CD8-positive, alpha-beta memory T cell (primary cell): ENCODE measurements around the gene CAMK4. TPM values are rescaled to one million over a fixed set of nuclear protein-coding genes. Genes with fewer than 3 reads are reported as not detected.
"Not testable (repeated sequence)": the region's sequence is repeated elsewhere in the genome, so short reads cannot be mapped to it uniquely, and the experiment has no call there.

Experiments used
- CTCF ChIA-PET: fragments of 350-600 bp; sonication (Branson Sonifier 250); formaldehyde crosslinking; loops from one replicate; lab custom pipeline; 2021; ENCODE audit warnings: antibody characterized with exemption; lab: Charles Lee
- POLR2A ChIA-PET: fragments of 350-600 bp; sonication (Branson Sonifier 250); formaldehyde crosslinking; loops from one replicate; lab custom pipeline; 2021; ENCODE audit warnings: antibody characterized with exemption; lab: Charles Lee
- DNase-seq, 5 donors: peaks; one replicate each; pipeline versions ENCODE4 v3.0.0 to v3.0.0-alpha.2; 2020 to 2022; ENCODE audit warnings: mixed read lengths in 1 of 5
- H3K27ac ChIP-seq: one replicate; pipeline ENCODE4 v1.7.0; 2013; ENCODE audit warnings: low read depth, mild to moderate bottlenecking, low read length, moderate library complexity
- H3K27me3 ChIP-seq: 2 replicates; pipeline ENCODE4 v1.7.0; 2013; ENCODE audit warnings: low read length, mild to moderate bottlenecking; ENCODE audit not compliant: insufficient read depth, poor library complexity, severe bottlenecking
- H3K36me3 ChIP-seq: 2 replicates; pipeline ENCODE4 v1.7.0; 2013; ENCODE audit warnings: mild to moderate bottlenecking, low read length, moderate library complexity; ENCODE audit not compliant: insufficient read depth
- H3K4me1 ChIP-seq: 2 replicates; pipeline ENCODE4 v1.7.0; 2013; ENCODE audit warnings: mild to moderate bottlenecking, low read length, moderate library complexity; ENCODE audit not compliant: insufficient read depth
- H3K4me3 ChIP-seq: 2 replicates; pipeline ENCODE4 v1.7.0; 2013; ENCODE audit warnings: mild to moderate bottlenecking, low read length
- H3K9me3 ChIP-seq: 2 replicates; pipeline ENCODE4 v1.7.0; 2013; ENCODE audit warnings: mild to moderate bottlenecking, low read length
- H3K27ac Mint-ChIP-seq, 8 donors: one replicate each; pipeline ENCODE4 v1.8.0; 2020 to 2021; ENCODE audit warnings: mixed read lengths in 8 of 8, mild to moderate bottlenecking in 6 of 8, inconsistent platforms in 3 of 8, moderate library complexity in 3 of 8
- H3K27me3 Mint-ChIP-seq, 2 donors: one replicate each; pipeline ENCODE4 v1.8.0; 2020 to 2021; ENCODE audit warnings: mixed read lengths in 2 of 2, mild to moderate bottlenecking in 1 of 2, moderate library complexity in 1 of 2
- H3K36me3 Mint-ChIP-seq, 3 donors: one replicate each; pipeline ENCODE4 v1.8.0; 2020 to 2021; ENCODE audit warnings: mixed read lengths in 3 of 3, inconsistent platforms in 1 of 3, mild to moderate bottlenecking in 1 of 3
- H3K4me1 Mint-ChIP-seq, 3 donors: one replicate each; pipeline ENCODE4 v1.8.0; 2020 to 2021; ENCODE audit warnings: mixed read lengths in 3 of 3, inconsistent platforms in 1 of 3, mild to moderate bottlenecking in 1 of 3
- H3K4me3 Mint-ChIP-seq, 7 donors: one replicate each; pipeline ENCODE4 v1.8.0; 2020 to 2021; ENCODE audit warnings: mixed read lengths in 7 of 7, mild to moderate bottlenecking in 6 of 7, moderate library complexity in 4 of 7, inconsistent platforms in 2 of 7
- H3K9me3 Mint-ChIP-seq, 5 donors: one replicate each; pipeline ENCODE4 v1.8.0; 2020 to 2022; ENCODE audit warnings: mixed read lengths in 5 of 5, mild to moderate bottlenecking in 3 of 5, moderate library complexity in 2 of 5, inconsistent platforms in 1 of 5
- polyA plus RNA-seq: library from polyadenylated mRNA; unstranded; fragments of 300-500 nt; fragmentation: Illumina TruSeq; gene quantifications from one replicate; pipeline ENCODE4 v1.2.3, GENCODE V29; 2021
- total RNA-seq, 2 experiments: library from RNA; stranded (reverse); gene quantifications; one replicate each; pipeline ENCODE4 v1.2.3, GENCODE V29; 2021

Gene CAMK4
- total and polyA plus RNA-seq, 3 experiments from 2014 or later, result 57.4 to 84.5 (median 68.7) TPM

- DNase-seq, H3K36me3 ChIP-seq, H3K27ac ChIP-seq, H3K4me1 ChIP-seq, H3K27me3 Mint-ChIP-seq, POLR2A ChIA-PET, H3K4me3 Mint-ChIP-seq, H3K9me3 ChIP-seq, H3K9me3 Mint-ChIP-seq, H3K4me3 ChIP-seq, CTCF ChIA-PET, H3K27me3 ChIP-seq: not testable (repeated sequence)
- H3K27ac Mint-ChIP-seq, result peak overlapping the region in 1 of 8 donors; percentile 31
- H3K4me1 Mint-ChIP-seq, result peaks cover 15 to 42% (median 32%) of the 10 kb centered on the region in 3 donors
- H3K36me3 Mint-ChIP-seq, result peaks cover 27 to 71% (median 39%) of the 10 kb centered on the region in 3 donors
Observed at GRCh38 chr5:111409266-111409665, 185.1 kb downstream of the CAMK4 start.

DNA sequence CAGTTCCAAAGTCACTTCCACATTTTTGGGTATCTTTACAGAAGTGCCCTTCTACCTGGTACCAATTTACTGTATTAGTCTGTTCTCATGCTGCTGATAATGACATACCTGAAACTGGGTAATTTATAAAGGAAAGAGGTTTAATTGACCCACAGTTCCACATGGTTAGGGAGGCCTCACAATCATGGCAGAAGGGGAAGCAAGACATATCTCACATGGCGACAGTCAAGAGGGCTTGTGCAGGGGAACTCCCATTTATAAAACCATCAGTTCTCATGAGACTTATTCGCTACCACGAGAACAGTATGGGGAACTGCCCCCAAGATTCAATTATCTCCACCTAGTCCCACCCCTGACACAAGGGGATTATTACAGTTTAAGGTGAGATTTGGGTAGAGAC is 185.9 kb downstream of the CAMK4 start:
- H3K9me3 ChIP-seq, H3K27me3 ChIP-seq, H3K36me3 ChIP-seq, H3K4me1 ChIP-seq, POLR2A ChIA-PET, H3K4me3 ChIP-seq, H3K27me3 Mint-ChIP-seq, CTCF ChIA-PET, H3K27ac ChIP-seq, DNase-seq, H3K4me3 Mint-ChIP-seq, H3K9me3 Mint-ChIP-seq: not testable (repeated sequence)
- H3K36me3 Mint-ChIP-seq, result peaks cover 24 to 66% (median 39%) of the 10 kb centered on the region in 3 donors
- peaks cover 19 to 42% (median 35%) of the 10 kb centered on the region in 3 donors for H3K4me1 Mint-ChIP-seq
- peak overlapping the region in 2 of 8 donors; percentile 61 for H3K27ac Mint-ChIP-seq

- Histone ChIP-seq H3K27me3 (no peaks in the 10 kb centered on the region), H3K4me3 (no peak overlapping the region), H3K4me1 (no peaks in the 10 kb centered on the region), H3K36me3 (no peaks in the 10 kb centered on the region), H3K9me3 (no peaks in the 10 kb centered on the region), H3K27ac (no peak overlapping the region)
- H3K27ac Mint-ChIP-seq, result peak overlapping the region in 1 of 8 donors; percentile 51
- DNase-seq, result no peak
- H3K9me3 Mint-ChIP-seq, result no peaks in the 10 kb centered on the region
- POLR2A ChIA-PET, result no interaction called here
- peaks cover 21 to 34% (median 32%) of the 10 kb centered on the region in 3 donors for H3K4me1 Mint-ChIP-seq
- no peak overlapping the region for H3K4me3 Mint-ChIP-seq
- no peaks in the 10 kb centered on the region for H3K27me3 Mint-ChIP-seq
- H3K36me3 Mint-ChIP-seq, result peaks cover 22 to 61% (median 34%) of the 10 kb centered on the region in 3 donors
- CTCF ChIA-PET, result no interaction called here
Observed at GRCh38 chr5:111411301-111411700, 187.1 kb downstream of the CAMK4 start.

GRCh38 chr5:111412593-111412992 is 188.4 kb downstream of the CAMK4 start:
- peak overlapping the region in 3 of 8 donors; percentile 6 to 17 (median 12) for H3K27ac Mint-ChIP-seq
- peaks cover 20 to 57% (median 23%) of the 10 kb centered on the region in 3 donors for H3K36me3 Mint-ChIP-seq
- Histone ChIP-seq H3K27me3 (no peaks in the 10 kb centered on the region), H3K9me3 (no peaks in the 10 kb centered on the region), H3K4me1 (no peaks in the 10 kb centered on the region), H3K36me3 (no peaks in the 10 kb centered on the region), H3K4me3 (no peak overlapping the region), H3K27ac (no peak overlapping the region)
- no peaks in the 10 kb centered on the region for H3K27me3 Mint-ChIP-seq
- no peak overlapping the region for H3K4me3 Mint-ChIP-seq
- H3K4me1 Mint-ChIP-seq, result peaks cover 21 to 27% (median 26%) of the 10 kb centered on the region in 3 donors
- H3K9me3 Mint-ChIP-seq, result peaks cover 0 to 1% (median 0%) of the 10 kb centered on the region in 5 donors
- CTCF ChIA-PET, result no interaction called here
- DNase-seq, result no peak
- POLR2A ChIA-PET, result no interaction called here

- H3K36me3 Mint-ChIP-seq, result peaks cover 12 to 45% (median 14%) of the 10 kb centered on the region in 3 donors
Observed at GRCh38 chr5:111415053-111415452, 190.9 kb downstream of the CAMK4 start.

GRCh38 chr5:111422245-111422644 is 198.1 kb downstream of the CAMK4 start:
- H3K36me3 Mint-ChIP-seq, result peaks cover 16 to 55% (median 25%) of the 10 kb centered on the region in 3 donors
- peaks cover 13 to 23% (median 21%) of the 10 kb centered on the region in 3 donors for H3K4me1 Mint-ChIP-seq
- CTCF ChIA-PET, result no interaction called here

More at GRCh38 chr5:111415053-111415452, 190.9 kb downstream of the CAMK4 start:
- Histone ChIP-seq H3K27ac (no peak overlapping the region), H3K36me3 (no peaks in the 10 kb centered on the region), H3K27me3 (no peaks in the 10 kb centered on the region), H3K4me1 (no peaks in the 10 kb centered on the region), H3K9me3 (no peaks in the 10 kb centered on the region), H3K4me3 (no peak overlapping the region)
- DNase-seq, result no peak
- no peak overlapping the region for H3K4me3 Mint-ChIP-seq
- ChIA-PET CTCF (no interaction called here), POLR2A (no interaction called here)
- no peaks in the 10 kb centered on the region for H3K27me3 Mint-ChIP-seq
- no peak overlapping the region for H3K27ac Mint-ChIP-seq
- peaks cover 10 to 17% (median 16%) of the 10 kb centered on the region in 3 donors for H3K4me1 Mint-ChIP-seq
- peaks cover 0 to 9% (median 6%) of the 10 kb centered on the region in 5 donors for H3K9me3 Mint-ChIP-seq

DNA sequence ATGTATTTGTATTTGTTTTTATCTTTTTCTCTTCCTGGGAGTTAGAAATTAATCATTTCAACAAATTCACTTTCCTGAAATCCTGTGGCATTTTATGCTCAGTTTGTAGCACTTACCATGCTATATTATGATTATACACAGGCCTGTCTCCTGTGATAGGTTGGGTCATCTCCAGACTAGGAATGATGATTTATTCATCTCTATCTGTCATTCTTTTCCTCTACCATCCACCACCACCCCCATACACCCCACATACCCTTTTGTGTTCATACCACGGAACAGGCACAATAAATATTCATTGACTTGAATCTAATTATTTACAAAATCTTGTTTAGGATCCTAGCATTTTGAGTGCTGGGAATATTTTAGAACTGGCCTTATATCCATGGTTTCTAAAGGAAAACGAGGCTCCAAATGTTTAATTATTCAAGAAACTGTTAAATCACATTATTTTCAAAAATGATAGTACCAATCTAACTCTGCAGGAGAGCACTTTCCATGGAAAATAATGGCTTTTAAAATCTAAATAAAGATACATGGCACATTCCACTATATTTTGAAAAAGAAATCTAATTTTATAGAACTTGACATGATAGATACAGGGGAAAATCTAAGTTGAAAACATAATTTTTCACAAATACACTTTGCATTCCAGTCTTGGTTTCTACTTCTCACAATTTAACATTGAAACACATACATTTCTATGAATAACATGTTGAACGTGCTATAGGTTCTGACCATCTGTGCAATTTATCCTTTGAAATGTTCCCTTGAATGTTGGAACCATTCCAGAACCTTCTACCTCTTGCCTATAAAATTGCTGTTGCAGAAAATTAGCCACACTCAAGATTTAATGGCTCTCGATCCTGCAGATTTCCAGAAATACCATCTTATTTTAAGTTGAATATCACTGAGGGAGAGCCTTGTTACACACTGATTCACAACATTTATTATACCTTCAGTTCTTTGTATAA is 198.8 kb downstream of the CAMK4 start:
- H3K4me1 ChIP-seq, result no peaks in the 10 kb centered on the region
- Mint-ChIP-seq H3K4me3 (no peak overlapping the region), H3K4me1 (peaks cover 16 to 30% (median 25%) of the 10 kb centered on the region in 3 donors), H3K27ac (peak overlapping the region in 1 of 8 donors; percentile 4), H3K36me3 (peaks cover 11 to 57% (median 18%) of the 10 kb centered on the region in 3 donors), H3K27me3 (no peaks in the 10 kb centered on the region), H3K9me3 (peaks cover 0 to 4% (median 4%) of the 10 kb centered on the region in 5 donors)
- no peak for DNase-seq
- H3K4me3 ChIP-seq, result no peak overlapping the region
- no peaks in the 10 kb centered on the region for H3K27me3 ChIP-seq
- CTCF ChIA-PET, result no interaction called here
- POLR2A ChIA-PET, result no interaction called here
- no peaks in the 10 kb centered on the region for H3K36me3 ChIP-seq
- no peak overlapping the region for H3K27ac ChIP-seq
- no peaks in the 10 kb centered on the region for H3K9me3 ChIP-seq

More at GRCh38 chr5:111422245-111422644, 198.1 kb downstream of the CAMK4 start:
- Mint-ChIP-seq H3K27ac (no peak overlapping the region), H3K4me3 (no peak overlapping the region), H3K9me3 (peaks cover 0 to 9% (median 6%) of the 10 kb centered on the region in 5 donors), H3K27me3 (no peaks in the 10 kb centered on the region)
- Histone ChIP-seq H3K36me3 (no peaks in the 10 kb centered on the region), H3K4me1 (no peaks in the 10 kb centered on the region), H3K27ac (no peak overlapping the region), H3K27me3 (no peaks in the 10 kb centered on the region), H3K4me3 (no peak overlapping the region), H3K9me3 (no peaks in the 10 kb centered on the region)
- POLR2A ChIA-PET, result no interaction called here
- DNase-seq, result no peak

- H3K36me3 ChIP-seq, result no peaks in the 10 kb centered on the region
- no peaks in the 10 kb centered on the region for H3K27me3 ChIP-seq
- H3K27me3 Mint-ChIP-seq, result no peaks in the 10 kb centered on the region
- CTCF ChIA-PET, result no interaction called here
- H3K27ac Mint-ChIP-seq, result no peak overlapping the region
- H3K9me3 ChIP-seq, result no peaks in the 10 kb centered on the region
- H3K36me3 Mint-ChIP-seq, result peaks cover 16 to 58% (median 19%) of the 10 kb centered on the region in 3 donors
- H3K4me1 ChIP-seq, result no peaks in the 10 kb centered on the region
- DNase-seq, result no peak
- no peak overlapping the region for H3K4me3 ChIP-seq
- POLR2A ChIA-PET, result no interaction called here
- peaks cover 0 to 2% (median 0%) of the 10 kb centered on the region in 5 donors for H3K9me3 Mint-ChIP-seq
- H3K4me3 Mint-ChIP-seq, result no peak overlapping the region
- H3K4me1 Mint-ChIP-seq, result peaks cover 21 to 49% (median 46%) of the 10 kb centered on the region in 3 donors
- no peak overlapping the region for H3K27ac ChIP-seq
Observed at GRCh38 chr5:111425205-111425604, 201.0 kb downstream of the CAMK4 start.
